ENCODE results near the gene DHRS3.

The DHRS3 gene

GRCh38 chr1:12657060-12657884 is 39.3 kb upstream of the DHRS3 start:
- H2AFZ ChIP-seq (ENCODE audit: low read depth, low read length, severe bottlenecking): no peak overlapping the region
- no peak overlapping the region for H3K4me2 ChIP-seq (ENCODE audit: low read depth, low read length, poor library complexity, severe bottlenecking)
- no peaks in the 10 kb centered on the region for H3K36me3 ChIP-seq (ENCODE audit: low read length)
- TF ChIP-seq, protein P1, sequence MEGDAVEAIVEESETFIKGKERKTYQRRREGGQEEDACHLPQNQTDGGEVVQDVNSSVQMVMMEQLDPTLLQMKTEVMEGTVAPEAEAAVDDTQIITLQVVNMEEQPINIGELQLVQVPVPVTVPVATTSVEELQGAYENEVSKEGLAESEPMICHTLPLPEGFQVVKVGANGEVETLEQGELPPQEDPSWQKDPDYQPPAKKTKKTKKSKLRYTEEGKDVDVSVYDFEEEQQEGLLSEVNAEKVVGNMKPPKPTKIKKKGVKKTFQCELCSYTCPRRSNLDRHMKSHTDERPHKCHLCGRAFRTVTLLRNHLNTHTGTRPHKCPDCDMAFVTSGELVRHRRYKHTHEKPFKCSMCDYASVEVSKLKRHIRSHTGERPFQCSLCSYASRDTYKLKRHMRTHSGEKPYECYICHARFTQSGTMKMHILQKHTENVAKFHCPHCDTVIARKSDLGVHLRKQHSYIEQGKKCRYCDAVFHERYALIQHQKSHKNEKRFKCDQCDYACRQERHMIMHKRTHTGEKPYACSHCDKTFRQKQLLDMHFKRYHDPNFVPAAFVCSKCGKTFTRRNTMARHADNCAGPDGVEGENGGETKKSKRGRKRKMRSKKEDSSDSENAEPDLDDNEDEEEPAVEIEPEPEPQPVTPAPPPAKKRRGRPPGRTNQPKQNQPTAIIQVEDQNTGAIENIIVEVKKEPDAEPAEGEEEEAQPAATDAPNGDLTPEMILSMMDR (IDR thresholded peaks at IDR 0.05; ENCODE audit: insufficient read depth, low read length, poor library complexity, severe bottlenecking): no peak
- TF ChIP-seq EZH2phosphoT487 (conservative IDR thresholded peaks at IDR 0.05; ENCODE audit: low read length): no peak
- H3K79me2 ChIP-seq (ENCODE audit: insufficient read depth, low read length): no peaks in the 10 kb centered on the region
- no peak overlapping the region for H3K9ac ChIP-seq (ENCODE audit: low read length)
- no peaks in the 10 kb centered on the region for H3K9me2 ChIP-seq (replicated peaks; ENCODE audit: insufficient read depth, low read length)
- H4K20me1 ChIP-seq (ENCODE audit: low read depth, low read length): no peaks in the 10 kb centered on the region
- H3K9me3 ChIP-seq (ENCODE audit: insufficient read depth, low read length): no peaks in the 10 kb centered on the region
- H3K27me3 ChIP-seq (ENCODE audit: low read length): no peaks in the 10 kb centered on the region
- H3K27ac ChIP-seq (ENCODE audit: low read depth, low read length): no peak overlapping the region
- no peaks in the 10 kb centered on the region for H3F3A ChIP-seq (ENCODE audit: insufficient read depth)
- no peak overlapping the region for H3K4me3 ChIP-seq (ENCODE audit: insufficient read depth, low read length, poor library complexity, severe bottlenecking)

DNA sequence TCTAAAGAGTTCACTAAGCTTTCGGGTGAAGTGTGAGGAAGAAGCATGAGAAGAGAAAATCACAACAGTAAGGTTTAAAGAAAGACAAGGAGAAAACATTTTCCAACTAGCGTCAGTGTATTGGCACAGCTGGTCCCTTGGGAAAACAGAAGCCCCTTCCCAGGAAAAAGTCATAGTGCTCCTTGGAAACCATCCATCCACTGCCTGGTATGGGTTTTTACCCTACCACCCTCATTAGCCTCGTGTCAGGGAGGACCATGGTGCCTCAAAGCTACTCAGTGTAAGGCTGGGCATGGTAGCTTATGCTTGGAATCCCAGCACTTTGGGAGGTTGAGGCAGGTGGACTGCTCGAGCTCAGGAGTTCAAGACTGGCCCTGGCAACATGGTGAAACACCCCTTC is 38.6 kb upstream of the DHRS3 start:
- H2AFZ ChIP-seq (ENCODE audit: low read depth, low read length, severe bottlenecking): no peak overlapping the region
- no peaks in the 10 kb centered on the region for H4K20me1 ChIP-seq (ENCODE audit: low read depth, low read length)
- H3K9me3 ChIP-seq (ENCODE audit: insufficient read depth, low read length): no peaks in the 10 kb centered on the region
- no peak overlapping the region for H3K27ac ChIP-seq (ENCODE audit: low read depth, low read length)
- H3K9ac ChIP-seq (ENCODE audit: low read length): no peak overlapping the region
- H3F3A ChIP-seq (ENCODE audit: insufficient read depth): no peaks in the 10 kb centered on the region
- no peak overlapping the region for H3K4me3 ChIP-seq (ENCODE audit: insufficient read depth, low read length, poor library complexity, severe bottlenecking)
- no peaks in the 10 kb centered on the region for H3K27me3 ChIP-seq (ENCODE audit: low read length)
- no peaks in the 10 kb centered on the region for H3K79me2 ChIP-seq (ENCODE audit: insufficient read depth, low read length)
- H3K9me2 ChIP-seq (replicated peaks; ENCODE audit: insufficient read depth, low read length): no peaks in the 10 kb centered on the region
- no peaks in the 10 kb centered on the region for H3K36me3 ChIP-seq (ENCODE audit: low read length)
- H3K4me2 ChIP-seq (ENCODE audit: low read depth, low read length, poor library complexity, severe bottlenecking): no peak overlapping the region
- TF ChIP-seq, protein P1 (IDR thresholded peaks at IDR 0.05; ENCODE audit: insufficient read depth, low read length, poor library complexity, severe bottlenecking): no peak
- TF ChIP-seq EZH2phosphoT487 (conservative IDR thresholded peaks at IDR 0.05; ENCODE audit: low read length): no peak

DNA sequence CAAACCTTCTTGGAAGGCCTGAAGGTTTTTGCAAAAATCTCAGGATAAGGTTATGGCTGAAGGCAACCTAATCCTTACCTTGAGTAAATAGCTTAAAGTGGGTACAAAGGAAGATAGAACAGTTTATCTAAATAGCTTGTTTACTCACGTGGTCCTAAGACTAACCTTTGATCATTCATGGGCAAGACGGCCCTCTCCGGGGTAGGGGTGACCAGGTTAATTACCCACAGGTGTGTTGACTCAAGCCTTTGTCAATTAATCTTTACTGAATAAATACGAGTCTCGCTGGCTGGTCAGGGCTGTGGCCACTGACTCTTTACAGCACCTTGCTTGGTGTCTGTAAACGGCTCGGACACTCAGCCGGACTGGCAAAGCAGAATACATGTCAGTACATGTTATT is 36.6 kb upstream of the DHRS3 start:
- H3K27ac ChIP-seq (ENCODE audit: low read depth, low read length): no peak overlapping the region
- H3K79me2 ChIP-seq (ENCODE audit: insufficient read depth, low read length): no peaks in the 10 kb centered on the region
- H3K4me2 ChIP-seq (ENCODE audit: low read depth, low read length, poor library complexity, severe bottlenecking): no peak overlapping the region

More for the DNA sequence above, 36.6 kb upstream of the DHRS3 start:
- no peaks in the 10 kb centered on the region for H3K9me3 ChIP-seq (ENCODE audit: insufficient read depth, low read length)
- H3K9me2 ChIP-seq (replicated peaks; ENCODE audit: insufficient read depth, low read length): no peaks in the 10 kb centered on the region
- no peak overlapping the region for H3K9ac ChIP-seq (ENCODE audit: low read length)
- H4K20me1 ChIP-seq (ENCODE audit: low read depth, low read length): no peaks in the 10 kb centered on the region
- no peaks in the 10 kb centered on the region for H3F3A ChIP-seq (ENCODE audit: insufficient read depth)
- no peak overlapping the region for H2AFZ ChIP-seq (ENCODE audit: low read depth, low read length, severe bottlenecking)
- H3K36me3 ChIP-seq (ENCODE audit: low read length): no peaks in the 10 kb centered on the region
- no peaks in the 10 kb centered on the region for H3K27me3 ChIP-seq (ENCODE audit: low read length)
- H3K4me3 ChIP-seq (ENCODE audit: insufficient read depth, low read length, poor library complexity, severe bottlenecking): no peak overlapping the region
- no peak for TF ChIP-seq EZH2phosphoT487 (conservative IDR thresholded peaks at IDR 0.05; ENCODE audit: low read length)
- TF ChIP-seq, protein P1 (IDR thresholded peaks at IDR 0.05; ENCODE audit: insufficient read depth, low read length, poor library complexity, severe bottlenecking): no peak
